Large intestine (tissue), 3 donors: ENCODE results near the gene GPR87. TPM values are rescaled to one million over a fixed set of nuclear protein-coding genes. Genes with fewer than 3 reads are reported as not detected.

Experiments used
- DNase-seq, 2 donors: peaks; one replicate each; pipeline versions ENCODE4 v3.0.0 to v3.0.0-alpha.2; 2013
- H3K27ac ChIP-seq: one replicate; pipeline ENCODE4 v1.5.1; 2013; ENCODE audit warnings: low read length
- H3K27me3 ChIP-seq: 2 replicates; pipeline ENCODE4 v1.6.1; 2013; ENCODE audit warnings: low read length; ENCODE audit not compliant: control insufficient read depth, insufficient read depth
- H3K36me3 ChIP-seq: 2 replicates; pipeline ENCODE4 v1.6.1; 2013; ENCODE audit warnings: low read length; ENCODE audit not compliant: control insufficient read depth, insufficient read depth
- H3K4me1 ChIP-seq: one replicate; pipeline ENCODE4 v1.6.1; 2013; ENCODE audit warnings: low read length; ENCODE audit not compliant: control insufficient read depth, insufficient read depth
- H3K4me3 ChIP-seq: one replicate; pipeline ENCODE4 v1.5.1; 2013; ENCODE audit warnings: low read length
- H3K9me3 ChIP-seq: one replicate; pipeline ENCODE4 v1.6.1; 2013; ENCODE audit warnings: mild to moderate bottlenecking, low read depth, low read length, moderate library complexity; ENCODE audit not compliant: control insufficient read depth
- WGBS: methylation state at CpG from one replicate; pipeline ENCODE4 v1.1.5; 2013; ENCODE audit warnings: low lambda C conversion rate; ENCODE audit not compliant: insufficient coverage; 5-methylcytosine and 5-hydroxymethylcytosine counted together
- polyA plus RNA-seq: library from polyadenylated mRNA; unstranded; fragments of 120-200 nt; gene quantifications from one replicate; pipeline ENCODE4 v1.2.1, GENCODE V29; 2013

Gene GPR87
- polyA plus RNA-seq, 1 donor = not detected

DNA sequence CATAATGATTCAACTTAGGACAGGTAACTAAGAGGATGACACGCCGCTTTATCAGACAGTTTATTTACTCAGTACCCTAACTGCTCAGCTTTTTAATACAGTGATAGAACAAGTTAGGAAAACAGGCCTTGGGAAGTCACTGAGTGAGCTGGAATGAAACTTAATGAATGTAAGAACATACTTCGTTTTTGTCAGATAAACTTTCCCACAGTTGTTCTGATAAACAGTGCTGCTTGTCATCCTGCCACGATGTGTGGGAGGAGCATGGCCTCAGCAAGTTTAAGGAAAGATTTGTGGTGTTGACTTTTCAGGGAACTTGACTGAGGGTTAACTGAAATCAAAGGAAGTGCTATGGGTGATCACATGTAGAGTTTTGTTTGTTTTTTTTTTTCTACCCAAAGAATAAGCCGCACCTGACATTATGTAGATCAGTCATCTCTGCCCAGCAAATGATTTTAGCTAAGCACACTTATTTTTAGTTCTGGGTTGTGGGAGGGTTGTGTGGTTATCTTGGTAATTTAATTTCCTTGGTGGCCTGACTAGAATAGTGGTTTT is 32.6 kb downstream of the GPR87 start:
- Histone ChIP-seq H3K4me3 (no peak overlapping the region), H3K27ac (no peak overlapping the region), H3K9me3 (no peaks in the 10 kb centered on the region), H3K27me3 (no peaks in the 10 kb centered on the region), H3K36me3 (no peaks in the 10 kb centered on the region), H3K4me1 (no peaks in the 10 kb centered on the region)
- DNase-seq = peak in 1 of 2 donors; percentile 36
- WGBS = 50% methylated on average over 2 of the region's 5 CpGs

DNA sequence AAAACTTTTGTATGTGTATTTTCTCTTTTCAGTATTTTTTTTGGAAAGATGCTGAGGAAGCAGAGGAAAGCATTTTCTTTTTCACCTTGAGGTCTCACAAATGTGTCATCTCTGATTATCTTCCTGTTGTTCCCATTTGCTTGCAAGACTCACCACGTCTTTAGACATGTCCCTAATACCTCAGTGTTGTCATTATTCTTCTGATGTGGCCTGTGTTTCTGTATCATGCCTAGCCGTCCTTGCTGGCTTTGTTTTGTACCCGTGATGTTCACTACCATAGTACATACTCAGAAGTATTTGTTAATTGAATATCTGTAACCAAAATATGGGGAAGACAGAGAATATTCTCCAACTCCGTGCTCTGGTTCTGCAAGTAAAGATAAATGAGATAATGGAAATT is 33.2 kb downstream of the GPR87 start:
- WGBS = 75% methylated on average over 1 of the region's 4 CpGs
- DNase-seq = no peak
- Histone ChIP-seq H3K4me3 (no peak overlapping the region), H3K36me3 (no peaks in the 10 kb centered on the region), H3K9me3 (no peaks in the 10 kb centered on the region), H3K4me1 (no peaks in the 10 kb centered on the region), H3K27me3 (no peaks in the 10 kb centered on the region), H3K27ac (no peak overlapping the region)

DNA sequence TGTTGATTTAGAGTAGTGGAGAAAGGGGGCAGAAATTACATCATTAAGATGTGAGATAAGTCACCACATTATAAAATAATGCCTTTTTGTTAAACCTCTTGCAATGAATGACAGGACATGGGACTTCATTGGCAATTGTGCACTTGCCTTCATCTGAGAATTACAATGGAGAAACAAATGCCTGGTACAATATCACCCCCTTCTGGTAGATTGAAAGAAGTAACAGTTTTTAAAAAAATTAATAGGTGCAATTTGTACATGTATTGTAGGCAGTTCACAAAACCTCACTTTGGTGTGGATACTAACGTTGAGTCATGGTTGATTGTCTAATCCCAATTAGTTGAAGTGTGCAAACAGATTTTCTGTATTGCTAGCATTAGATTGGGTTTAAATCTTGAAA is 33.7 kb downstream of the GPR87 start:
- peak; percentile 38 to 44 for DNase-seq
- no peak overlapping the region for H3K27ac ChIP-seq
- no peak overlapping the region for H3K4me3 ChIP-seq
- no peaks in the 10 kb centered on the region for H3K36me3 ChIP-seq
- no peaks in the 10 kb centered on the region for H3K27me3 ChIP-seq
- no CpG with 5 or more reads among the region's 1 CpG for WGBS
- H3K4me1 ChIP-seq = no peaks in the 10 kb centered on the region
- no peaks in the 10 kb centered on the region for H3K9me3 ChIP-seq

DNA sequence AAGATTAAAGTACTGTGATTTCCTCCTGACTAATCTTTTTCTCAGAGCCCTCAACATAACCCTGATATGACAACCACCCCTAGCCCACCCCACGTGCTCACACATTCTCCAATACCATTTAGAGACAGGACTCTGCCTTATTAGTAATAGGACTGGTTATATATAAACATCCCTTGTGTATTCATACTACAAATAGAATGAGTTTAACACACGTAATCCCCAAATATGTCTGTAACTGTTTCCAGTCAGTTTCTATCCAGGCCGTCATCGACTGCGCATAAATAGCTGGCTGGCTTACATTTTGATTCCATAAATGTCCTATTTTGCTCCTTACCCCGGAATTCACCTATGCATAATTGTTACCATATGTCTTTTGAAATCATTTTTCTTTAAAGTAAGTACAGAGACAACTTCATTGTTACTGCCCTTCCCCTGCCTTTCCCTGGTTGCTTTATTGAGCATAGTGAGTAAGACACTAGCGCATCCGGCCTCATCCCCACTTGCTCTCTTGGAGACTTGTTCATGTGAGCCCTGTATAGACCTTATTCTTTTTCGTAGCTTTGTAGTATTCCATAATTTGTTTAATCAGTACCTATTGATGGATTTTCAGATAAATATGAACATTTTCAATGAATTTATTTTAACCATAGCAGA is 34.8 kb downstream of the GPR87 start:
- H3K27me3 ChIP-seq = no peaks in the 10 kb centered on the region
- no peak overlapping the region for H3K4me3 ChIP-seq
- no peaks in the 10 kb centered on the region for H3K36me3 ChIP-seq
- H3K9me3 ChIP-seq = no peaks in the 10 kb centered on the region
- no peaks in the 10 kb centered on the region for H3K4me1 ChIP-seq
- no peak overlapping the region for H3K27ac ChIP-seq
- DNase-seq = no peak
- 100% methylated on average over 6 of the region's 9 CpGs for WGBS

DNA sequence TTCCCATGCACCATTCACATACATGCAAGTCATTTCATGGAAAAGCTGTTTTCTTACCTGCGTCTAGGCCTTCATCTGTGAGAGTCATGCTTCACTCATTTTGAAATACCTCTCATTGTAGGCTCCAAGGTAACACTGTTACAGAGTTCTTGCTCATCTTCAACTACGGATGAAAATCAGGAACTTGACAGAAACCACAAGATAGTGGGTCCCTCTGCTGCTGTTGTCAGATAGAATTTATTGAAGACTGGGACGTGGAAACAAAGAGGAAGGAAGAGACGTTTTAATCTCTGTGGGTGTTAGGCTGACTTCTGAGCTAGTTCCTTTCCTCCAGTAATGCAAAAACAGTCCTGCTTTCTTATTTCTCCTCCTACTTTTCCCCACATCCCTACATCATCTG is 38.4 kb downstream of the GPR87 start, which contains the start of gene P2RY14:
P2RY14 (minus strand) TSS at position 313 of the 400 bp plus-strand sequence. CDS start 64,226 bp downstream, outside the sequence.
- DNase-seq = no peak
- Histone ChIP-seq H3K4me3 (no peak within 1 kb of the TSS), H3K9me3 (no peaks in the 10 kb centered on the region), H3K36me3 (no peaks in the 10 kb centered on the region), H3K4me1 (no peaks in the 10 kb centered on the region), H3K27me3 (no peaks in the 10 kb centered on the region), H3K27ac (no peak within 1 kb of the TSS)
- no CpG with 5 or more reads among the region's 4 CpGs for WGBS

DNA sequence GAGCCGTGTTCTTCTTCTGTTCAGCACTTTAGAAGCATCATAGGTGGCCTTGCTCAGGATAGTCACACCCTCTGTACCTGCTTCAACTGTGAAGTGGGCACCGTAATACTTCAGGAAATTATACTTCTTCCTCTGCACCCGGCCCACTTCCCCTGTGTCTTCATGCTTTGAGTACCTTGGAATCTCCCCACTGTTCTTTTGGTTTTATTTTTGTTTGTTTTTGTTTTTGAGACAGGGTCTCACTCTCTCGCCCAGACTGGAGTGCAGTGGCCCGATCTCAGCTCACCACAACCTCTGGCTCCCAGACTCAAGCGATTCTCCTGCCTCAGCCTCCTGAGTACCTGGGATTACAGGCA is 40.0 kb downstream of the GPR87 start:
- no peaks in the 10 kb centered on the region for H3K4me1 ChIP-seq
- no peak overlapping the region for H3K4me3 ChIP-seq
- H3K27me3 ChIP-seq = no peaks in the 10 kb centered on the region
- H3K27ac ChIP-seq = no peak overlapping the region
- no peak for DNase-seq
- H3K36me3 ChIP-seq = no peaks in the 10 kb centered on the region
- WGBS = 90% methylated on average over 3 of the region's 6 CpGs
- no peaks in the 10 kb centered on the region for H3K9me3 ChIP-seq

DNA sequence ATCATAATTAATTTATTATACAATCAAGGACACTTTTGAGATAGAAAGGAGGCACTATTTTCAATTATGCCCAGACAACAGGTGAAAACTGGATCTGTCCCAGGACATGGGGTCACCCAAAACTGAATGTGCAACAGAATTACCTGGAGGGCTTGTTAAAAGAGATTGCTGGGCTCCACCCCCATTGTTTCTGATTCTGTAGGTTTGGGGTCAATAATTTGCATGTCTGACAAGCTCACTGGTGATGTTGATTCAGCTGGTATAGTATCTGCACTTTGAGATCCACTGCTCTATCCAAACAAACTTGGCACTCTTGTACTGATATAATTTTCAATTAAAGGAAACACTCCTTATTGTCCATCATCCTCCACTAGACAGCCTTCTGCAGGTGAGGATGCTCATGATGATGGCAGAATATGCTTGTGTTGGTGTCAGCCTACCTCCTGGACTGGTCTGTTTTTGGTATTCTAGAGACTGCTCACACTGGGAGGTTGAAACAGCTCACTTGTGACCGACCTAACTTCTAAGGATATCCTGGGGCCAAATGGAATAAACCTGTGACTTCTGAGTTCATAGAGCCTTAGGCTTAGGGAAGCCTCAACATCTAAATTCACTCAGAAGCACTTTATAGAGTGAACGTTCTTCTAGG is 40.5 kb downstream of the GPR87 start:
- WGBS = no CpG with 5 or more reads among the region's 2 CpGs
- Histone ChIP-seq H3K27me3 (no peaks in the 10 kb centered on the region), H3K27ac (no peak overlapping the region), H3K9me3 (no peaks in the 10 kb centered on the region), H3K4me1 (no peaks in the 10 kb centered on the region), H3K36me3 (no peaks in the 10 kb centered on the region), H3K4me3 (no peak overlapping the region)
- DNase-seq = no peak

DNA sequence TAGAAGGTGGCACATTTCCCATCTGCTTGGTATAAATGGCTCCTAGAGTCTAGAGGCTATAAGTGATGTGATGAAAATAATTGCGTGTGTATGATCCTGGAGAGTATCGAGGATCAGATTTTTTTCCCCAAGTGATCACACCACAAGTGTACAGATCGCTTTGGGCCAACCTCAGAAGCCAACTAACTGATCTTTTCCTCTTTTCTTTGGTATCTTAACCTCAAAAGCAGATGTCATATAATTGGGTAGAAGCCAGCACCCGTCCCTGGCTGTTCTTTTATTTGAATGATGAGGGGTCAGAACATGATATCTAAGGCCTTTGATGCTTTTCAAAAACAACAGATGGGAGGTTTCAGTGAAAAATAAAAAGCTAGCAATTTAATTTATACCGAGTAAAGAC is 41.5 kb downstream of the GPR87 start:
- H3K27ac ChIP-seq = no peak overlapping the region
- H3K4me1 ChIP-seq = no peaks in the 10 kb centered on the region
- whole genome bisulfite sequencing = 100% methylated on average over 1 of the region's 5 CpGs
- H3K27me3 ChIP-seq = no peaks in the 10 kb centered on the region
- no peak for DNase-seq
- no peaks in the 10 kb centered on the region for H3K36me3 ChIP-seq
- no peaks in the 10 kb centered on the region for H3K9me3 ChIP-seq
- H3K4me3 ChIP-seq = no peak overlapping the region

DNA sequence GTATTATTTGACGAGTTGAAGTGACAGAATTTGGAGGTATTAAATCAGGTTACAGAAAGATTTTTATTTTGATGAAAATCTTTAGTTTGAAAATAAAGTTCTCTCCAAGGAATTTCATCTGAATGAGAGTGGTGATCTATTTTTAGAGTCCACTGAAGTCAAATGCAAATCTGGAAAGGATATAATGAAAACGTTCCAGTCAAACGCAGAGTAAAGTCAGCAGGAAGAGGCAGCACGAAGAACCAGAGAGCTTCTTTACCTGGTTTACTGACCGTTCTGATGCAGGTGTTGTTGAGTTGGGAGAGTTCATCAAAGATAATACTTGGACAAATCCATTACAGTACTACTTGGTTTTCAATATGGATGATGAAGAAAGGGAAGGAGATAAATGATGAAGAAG is 47.0 kb downstream of the GPR87 start:
- H3K27ac ChIP-seq = no peak overlapping the region
- DNase-seq = no peak
- H3K4me3 ChIP-seq = no peak overlapping the region
- no peaks in the 10 kb centered on the region for H3K4me1 ChIP-seq
- no peaks in the 10 kb centered on the region for H3K36me3 ChIP-seq
- H3K27me3 ChIP-seq = no peaks in the 10 kb centered on the region
- 81% methylated on average over 5 of the region's 5 CpGs for WGBS
- no peaks in the 10 kb centered on the region for H3K9me3 ChIP-seq

DNA sequence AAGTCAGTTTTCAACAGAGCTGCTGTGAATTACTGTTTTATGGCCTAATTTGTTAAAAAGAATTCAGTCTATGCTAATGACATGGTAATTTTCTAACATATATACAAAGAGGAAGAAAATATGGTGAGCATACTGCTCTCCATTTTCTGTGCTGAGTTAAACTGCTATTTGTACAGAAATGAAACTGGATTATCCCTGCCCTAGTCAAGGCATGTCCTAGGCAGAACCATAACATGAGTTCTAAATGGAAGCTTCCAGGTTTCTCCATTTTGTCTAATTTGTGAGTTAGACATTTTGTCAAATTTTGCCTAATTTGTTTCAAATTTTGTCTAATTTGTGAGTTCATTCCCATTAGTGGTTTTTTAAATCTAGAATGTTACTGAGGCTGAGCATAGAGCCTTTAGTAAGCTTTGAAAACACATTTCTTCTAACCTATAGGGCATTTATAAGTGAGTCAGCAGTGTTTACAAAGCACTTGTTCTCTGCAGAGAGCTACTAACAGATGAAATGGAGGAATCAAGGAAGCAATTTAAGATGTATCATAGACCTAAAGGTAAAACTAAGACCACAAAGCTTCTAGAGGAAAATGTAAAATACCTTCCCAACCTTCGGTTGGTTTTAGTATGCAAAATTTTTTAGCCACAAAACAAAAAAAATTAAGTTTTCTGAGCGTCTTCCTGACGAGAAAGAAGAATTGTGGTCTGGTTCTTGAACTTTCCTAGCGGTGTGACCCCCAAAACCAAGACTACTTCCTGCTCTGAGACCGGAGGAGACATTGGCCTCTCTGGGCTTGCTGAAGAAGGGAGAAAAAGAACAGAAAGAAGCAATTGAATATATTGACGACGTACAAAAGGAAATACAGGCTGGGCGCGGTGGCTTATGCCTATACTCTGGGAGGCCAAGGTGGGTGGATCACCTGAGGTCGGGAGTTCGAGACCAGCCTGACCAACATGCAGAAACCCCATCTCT is 48.1 kb downstream of the GPR87 start:
- H3K27me3 ChIP-seq = no peaks in the 10 kb centered on the region
- no peaks in the 10 kb centered on the region for H3K36me3 ChIP-seq
- DNase-seq = no peak
- no peak overlapping the region for H3K4me3 ChIP-seq
- H3K27ac ChIP-seq = no peak overlapping the region
- 97% methylated on average over 5 of the region's 11 CpGs for WGBS
- H3K9me3 ChIP-seq = no peaks in the 10 kb centered on the region
- H3K4me1 ChIP-seq = no peaks in the 10 kb centered on the region
